NCI-H526 (cell line): Measurements from ENCODE around the gene BRD3.
A peak's percentile ranks its signal among the peaks of the same experiment; 100 is the strongest.

Experiments used
- DNase-seq, 2 experiments: peaks; one replicate each; lab custom pipeline; 2025; lab: John Stamatoyannopoulos, UW

The BRD3 gene

GRCh38 chr9:134066913-134067851 lies 644 bp downstream of the BRD3 start:
- DNase-seq = peak in 1 of 2 experiments; percentile 22

- DNase-seq = no peak
These were observed 1.3 kb downstream of the BRD3 start for GRCh38 chr9:134066526-134066912.

GRCh38 chr9:134065612-134066419 lies 2.0 kb downstream of the BRD3 start:
- DNase-seq = peak; percentile 54 to 68

- peak in 1 of 2 experiments; percentile 17 for DNase-seq
These were observed 3.1 kb downstream of the BRD3 start for GRCh38 chr9:134064711-134065110.

- DNase-seq = no peak
These were observed 4.0 kb downstream of the BRD3 start for GRCh38 chr9:134063571-134064450.

GRCh38 chr9:134063088-134063570 lies 4.7 kb downstream of the BRD3 start:
- DNase-seq = no peak

- DNase-seq = no peak
These were observed 5.3 kb downstream of the BRD3 start for GRCh38 chr9:134062461-134063087.

GRCh38 chr9:134061688-134062371 lies 6.0 kb downstream of the BRD3 start:
- no peak for DNase-seq

- no peak for DNase-seq
These were observed 6.7 kb downstream of the BRD3 start for GRCh38 chr9:134061019-134061687.

- DNase-seq = no peak
These were observed 7.3 kb downstream of the BRD3 start for GRCh38 chr9:134060546-134060945.

GRCh38 chr9:134059661-134060395 lies 8.0 kb downstream of the BRD3 start:
- DNase-seq = no peak

- no peak for DNase-seq
These were observed 8.6 kb downstream of the BRD3 start for GRCh38 chr9:134059188-134059641.

GRCh38 chr9:134058716-134059115 lies 9.1 kb downstream of the BRD3 start:
- no peak for DNase-seq

- no peak for DNase-seq
These were observed 9.8 kb downstream of the BRD3 start for GRCh38 chr9:134057751-134058701.

GRCh38 chr9:134057307-134057657 lies 10.5 kb downstream of the BRD3 start:
- DNase-seq = no peak

- no peak for DNase-seq
These were observed 11.1 kb downstream of the BRD3 start for GRCh38 chr9:134056483-134057306.

- DNase-seq = no peak
These were observed 11.8 kb downstream of the BRD3 start for GRCh38 chr9:134055981-134056461.
